PFSK-1 (cell line): ENCODE results near the gene TRIP4.

Source experiments
- SIN3A ChIP-seq: IDR thresholded peaks from 2 replicates; pipeline ENCODE4 v1.6.1; 2012; ENCODE audit warnings: mild to moderate bottlenecking, low read length, moderate library complexity, borderline replicate concordance; ENCODE audit not compliant: insufficient read depth
- TAF1 ChIP-seq: IDR thresholded peaks from 2 replicates; pipeline ENCODE4 v1.6.1; 2012; ENCODE audit warnings: low read length, control low read depth, borderline replicate concordance; ENCODE audit not compliant: insufficient read depth

DNA sequence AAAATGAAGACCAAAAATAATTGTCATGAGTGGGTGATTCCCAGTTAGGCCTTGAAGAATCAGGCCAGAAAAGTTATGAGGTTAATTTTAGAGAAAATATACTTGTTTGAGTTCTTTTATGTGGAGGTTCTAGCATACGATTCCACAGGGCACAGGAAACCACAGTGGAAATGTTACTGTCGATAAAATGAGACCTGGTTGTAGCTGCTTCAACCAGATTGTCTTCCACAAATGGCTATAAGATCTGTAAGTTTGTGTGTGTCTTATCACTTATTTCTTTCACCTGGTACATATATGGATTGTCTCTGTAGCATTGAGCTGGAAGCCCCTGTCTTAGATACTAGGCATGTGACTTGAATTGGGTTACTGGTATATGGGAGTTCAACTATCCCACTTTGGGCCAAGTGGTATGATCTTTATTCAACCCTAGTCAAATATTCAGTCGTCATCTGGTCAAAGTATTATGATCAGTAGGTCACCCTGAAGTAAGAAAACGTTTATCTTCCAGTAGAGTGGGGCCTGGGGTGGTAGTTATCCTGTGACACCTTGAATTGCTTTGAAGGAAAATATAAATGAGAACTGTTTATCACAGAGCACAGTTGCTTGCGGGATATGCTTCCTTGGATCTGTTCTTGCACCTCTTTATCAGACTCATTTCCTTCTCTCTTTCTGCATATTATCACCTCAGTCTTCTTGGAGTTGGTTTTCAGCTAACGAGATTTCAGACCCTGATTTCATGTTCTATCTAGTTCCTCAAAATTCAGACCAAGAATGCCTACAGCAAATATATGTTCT lies 51.2 kb downstream of the TRIP4 start:
- no peak for TF ChIP-seq TAF1
- no peak for TF ChIP-seq SIN3A
